Measurements from ENCODE around the gene SFRP5. TPM values are rescaled to one million over a fixed set of nuclear protein-coding genes. Genes with fewer than 3 reads are reported as not detected.

Gene SFRP5
- 100 to 1,000 TPM; 163 to 226 TPM for total RNA-seq

GRCh38 chr10:97771913-97772823, at the start of gene SFRP5:
TSS of gene SFRP5 (minus strand) at chr10:97771999. CDS start at chr10:97771833, 166 bp downstream.
- Histone ChIP-seq H3K4me3 (peak within 1 kb of the TSS in 1 of 2 donors; percentile 28), H3K36me3 (replicated peaks in 1 of 2; ENCODE audit: insufficient read depth in 1 of 2, low read depth in 2 of 2) (no peaks in the 10 kb centered on the region), H3K4me1 (peaks cover 92% of the 10 kb centered on the region), H3K27me3 (no peaks in the 10 kb centered on the region), H3K27ac (peak within 1 kb of the TSS; percentile 54 to 89 (median 86)), H3K9me3 (no peaks in the 10 kb centered on the region)
- TF ChIP-seq CTCF (IDR thresholded peaks at IDR 0.05) = peak in 1 of 7 experiments; percentile 6
- peak; percentile 25 to 83 (median 65) for TF ChIP-seq POLR2A (IDR thresholded peaks at IDR 0.05)
- DNase-seq (peak; percentile 58 to 75 (median 66)), ATAC-seq (peak; percentile 65)
- intact Hi-C loops (cut with DNase I) = no loop called here
- WGBS, 2 donors = 2 to 3% methylated on average over 24 to 40 of the region's 44 CpGs

- Histone ChIP-seq H3K9me3 (no peaks in the 10 kb centered on the region), H3K36me3 (replicated peaks in 1 of 2; ENCODE audit: insufficient read depth in 1 of 2, low read depth in 2 of 2) (no peaks in the 10 kb centered on the region), H3K4me3 (no peak overlapping the region), H3K27me3 (no peaks in the 10 kb centered on the region), H3K27ac (no peak overlapping the region), H3K4me1 (no peaks in the 10 kb centered on the region)
- no peak for DNase-seq
- intact Hi-C loops (cut with DNase I) = no loop called here
- no peak for TF ChIP-seq POLR2A (IDR thresholded peaks at IDR 0.05)
- TF ChIP-seq CTCF (IDR thresholded peaks at IDR 0.05) = no peak
- no peak for ATAC-seq
- 93 to 94% methylated on average over 8 of the region's 8 CpGs for WGBS, 2 donors
Observed at GRCh38 chr10:97820096-97820704, 48.4 kb upstream of the SFRP5 start.

GRCh38 chr10:97818572-97818971, 46.8 kb upstream of the SFRP5 start:
- intact Hi-C loops (cut with DNase I) = no loop called here
- no peak for TF ChIP-seq CTCF (IDR thresholded peaks at IDR 0.05)
- TF ChIP-seq POLR2A (IDR thresholded peaks at IDR 0.05) = no peak
- Histone ChIP-seq H3K27me3 (no peaks in the 10 kb centered on the region), H3K9me3 (no peaks in the 10 kb centered on the region), H3K4me1 (no peaks in the 10 kb centered on the region), H3K27ac (no peak overlapping the region), H3K4me3 (no peak overlapping the region), H3K36me3 (replicated peaks in 1 of 2; ENCODE audit: insufficient read depth in 1 of 2, low read depth in 2 of 2) (no peaks in the 10 kb centered on the region)
- DNase-seq (no peak), ATAC-seq (no peak)

- 91% methylated on average over 4 of the region's 4 CpGs for WGBS, 2 donors
Observed at GRCh38 chr10:97816609-97817008, 44.8 kb upstream of the SFRP5 start.

More at GRCh38 chr10:97816609-97817008, 44.8 kb upstream of the SFRP5 start:
- H3K4me1 ChIP-seq = no peaks in the 10 kb centered on the region
- H3K9me3 ChIP-seq = no peaks in the 10 kb centered on the region
- ATAC-seq (no peak), DNase-seq (no peak)
- intact Hi-C loops (cut with DNase I) = no loop called here
- TF ChIP-seq CTCF (IDR thresholded peaks at IDR 0.05) = no peak
- no peak for TF ChIP-seq POLR2A (IDR thresholded peaks at IDR 0.05)
- no peak overlapping the region for H3K27ac ChIP-seq
- H3K36me3 ChIP-seq (replicated peaks in 1 of 2; ENCODE audit: insufficient read depth in 1 of 2, low read depth in 2 of 2) = no peaks in the 10 kb centered on the region
- no peak overlapping the region for H3K4me3 ChIP-seq
- no peaks in the 10 kb centered on the region for H3K27me3 ChIP-seq

All from body of pancreas (tissue), 4 donors.